ENCODE data around the gene KRTAP6-2. TPM values are rescaled to one million over a fixed set of nuclear protein-coding genes. Genes with fewer than 3 reads are reported as not detected.

KRTAP6-2 gene
- total RNA-seq, 1 donor from 2014 or later: not detected

- Mint-ChIP-seq H3K27ac (ENCODE audit: unreplicated experiment) (no peak overlapping the region), H3K27me3 (ENCODE audit: low read depth) (no peaks in the 10 kb centered on the region), H3K4me3 (ENCODE audit: unreplicated experiment) (no peak overlapping the region), H3K4me1 (ENCODE audit: low read depth) (no peaks in the 10 kb centered on the region), H3K36me3 (ENCODE audit: low read depth) (no peaks in the 10 kb centered on the region), H3K9me3 (ENCODE audit: low read depth) (peaks cover 6% of the 10 kb centered on the region)
- TF ChIP-seq CTCF (IDR thresholded peaks at IDR 0.05): no peak
- no peak for DNase-seq (ENCODE audit: low spot score)
These were observed 35.6 kb downstream of the KRTAP6-2 start for GRCh38 chr21:30563072-30563471.

DNA sequence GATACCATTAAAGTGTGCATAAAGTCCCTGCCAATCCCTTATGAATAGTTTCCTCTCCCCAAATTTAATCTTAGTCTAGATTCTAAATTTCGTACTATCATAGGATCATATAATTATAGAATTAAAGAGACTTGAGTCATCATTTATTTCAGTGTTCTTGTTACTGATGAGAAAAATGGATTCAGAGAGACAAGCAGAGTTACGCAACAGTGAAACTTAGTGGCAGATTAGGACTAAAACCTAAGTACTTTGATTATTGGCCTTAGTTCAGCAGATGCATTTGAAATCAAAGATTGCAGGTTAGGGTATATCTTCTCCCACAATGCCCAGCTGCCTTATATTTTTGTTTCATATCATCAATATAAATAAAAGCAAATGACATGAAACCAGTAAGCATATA lies 36.7 kb downstream of the KRTAP6-2 start:
- Mint-ChIP-seq H3K9me3 (ENCODE audit: low read depth) (peaks cover 6% of the 10 kb centered on the region), H3K4me1 (ENCODE audit: low read depth) (no peaks in the 10 kb centered on the region), H3K36me3 (ENCODE audit: low read depth) (no peaks in the 10 kb centered on the region), H3K4me3 (ENCODE audit: unreplicated experiment) (no peak overlapping the region), H3K27me3 (ENCODE audit: low read depth) (no peaks in the 10 kb centered on the region), H3K27ac (ENCODE audit: unreplicated experiment) (no peak overlapping the region)
- no peak for DNase-seq (ENCODE audit: low spot score)
- no peak for TF ChIP-seq CTCF (IDR thresholded peaks at IDR 0.05)

- H3K4me1 Mint-ChIP-seq (ENCODE audit: low read depth): no peaks in the 10 kb centered on the region
- peaks cover 6% of the 10 kb centered on the region for H3K9me3 Mint-ChIP-seq (ENCODE audit: low read depth)
- no peak for TF ChIP-seq CTCF (IDR thresholded peaks at IDR 0.05)
- no peak within 1 kb of the TSS for H3K27ac Mint-ChIP-seq (ENCODE audit: unreplicated experiment)
- H3K27me3 Mint-ChIP-seq (ENCODE audit: low read depth): no peaks in the 10 kb centered on the region
- H3K4me3 Mint-ChIP-seq (ENCODE audit: unreplicated experiment): no peak within 1 kb of the TSS
- DNase-seq (ENCODE audit: low spot score): no peak
- H3K36me3 Mint-ChIP-seq (ENCODE audit: low read depth): no peaks in the 10 kb centered on the region
These were observed 37.3 kb downstream of the KRTAP6-2 start, which contains the start of gene KRTAP19-7 for GRCh38 chr21:30561264-30561895. Gene KRTAP19-7, minus strand, starts transcription at chr21:30561314. Its CDS starts 25 bp downstream, at chr21:30561289.

GRCh38 chr21:30555095-30555494 lies 43.6 kb downstream of the KRTAP6-2 start:
- Mint-ChIP-seq H3K27me3 (ENCODE audit: low read depth) (no peaks in the 10 kb centered on the region), H3K36me3 (ENCODE audit: low read depth) (no peaks in the 10 kb centered on the region), H3K27ac (ENCODE audit: unreplicated experiment) (no peak overlapping the region), H3K4me1 (ENCODE audit: low read depth) (no peaks in the 10 kb centered on the region), H3K4me3 (ENCODE audit: unreplicated experiment) (no peak overlapping the region), H3K9me3 (ENCODE audit: low read depth) (peaks cover 35% of the 10 kb centered on the region)
- DNase-seq (ENCODE audit: low spot score): no peak
- TF ChIP-seq CTCF (IDR thresholded peaks at IDR 0.05): no peak

DNA sequence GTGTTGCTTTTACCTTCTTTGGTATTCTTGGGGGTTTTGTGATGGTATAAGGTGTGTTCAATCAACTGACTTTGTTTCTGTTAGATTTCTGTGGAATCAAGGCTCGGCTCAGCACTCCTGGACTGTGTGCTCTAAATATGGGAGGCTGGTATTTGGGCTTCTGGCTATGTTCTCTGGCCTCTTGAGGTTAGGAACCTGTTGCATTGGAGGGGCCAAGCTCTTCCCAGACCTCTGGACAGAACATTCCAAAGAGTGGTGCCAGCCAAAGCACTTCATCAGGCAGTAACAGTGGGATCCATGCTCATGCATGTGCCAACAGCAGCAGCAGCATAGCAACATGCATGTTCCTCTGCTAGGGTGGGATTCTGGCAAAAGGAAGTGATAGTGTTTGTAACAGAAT lies 45.9 kb downstream of the KRTAP6-2 start:
- H3K27ac Mint-ChIP-seq (ENCODE audit: unreplicated experiment): no peak overlapping the region
- H3K4me3 Mint-ChIP-seq (ENCODE audit: unreplicated experiment): no peak overlapping the region
- H3K27me3 Mint-ChIP-seq (ENCODE audit: low read depth): no peaks in the 10 kb centered on the region
- peaks cover 44% of the 10 kb centered on the region for H3K9me3 Mint-ChIP-seq (ENCODE audit: low read depth)
- DNase-seq (ENCODE audit: low spot score): no peak
- TF ChIP-seq CTCF (IDR thresholded peaks at IDR 0.05): no peak
- H3K36me3 Mint-ChIP-seq (ENCODE audit: low read depth): no peaks in the 10 kb centered on the region
- H3K4me1 Mint-ChIP-seq (ENCODE audit: low read depth): no peaks in the 10 kb centered on the region

Other genes starting within 250 kb of the KRTAP6-2 start
- not detected in 3 replicates for gene KRTAP13-2, start 226.6 kb downstream of the KRTAP6-2 start, total RNA-seq
- not detected in 3 replicates for gene KRTAP13-1, start 202.9 kb downstream of the KRTAP6-2 start, total RNA-seq
- gene KRTAP13-3, start 173.0 kb downstream of the KRTAP6-2 start, total RNA-seq: not detected in 3 replicates
- not detected in 3 replicates for gene KRTAP13-4, start 168.7 kb downstream of the KRTAP6-2 start, total RNA-seq
- not detected in 3 replicates for gene KRTAP15-1, start 158.6 kb downstream of the KRTAP6-2 start, total RNA-seq
- gene KRTAP19-1, start 118.5 kb downstream of the KRTAP6-2 start, total RNA-seq: not detected in 3 replicates
- not detected in 3 replicates for gene KRTAP19-2, start 111.5 kb downstream of the KRTAP6-2 start, total RNA-seq
- gene KRTAP19-3, start 106.9 kb downstream of the KRTAP6-2 start, total RNA-seq: not detected in 3 replicates
- not detected in 3 replicates for gene KRTAP19-4, start 101.7 kb downstream of the KRTAP6-2 start, total RNA-seq
- not detected in 3 replicates for gene KRTAP19-5, start 96.8 kb downstream of the KRTAP6-2 start, total RNA-seq
- gene KRTAP19-6, start 57.0 kb downstream of the KRTAP6-2 start, total RNA-seq: not detected in 3 replicates
- gene KRTAP19-7, start 37.6 kb downstream of the KRTAP6-2 start, total RNA-seq: not detected in 3 replicates
- gene KRTAP22-2, start 8.5 kb downstream of the KRTAP6-2 start, total RNA-seq: not detected in 3 replicates
- gene KRTAP6-3, start 6.5 kb downstream of the KRTAP6-2 start, total RNA-seq: not detected in 3 replicates
- gene KRTAP22-1, start 2.2 kb upstream of the KRTAP6-2 start, total RNA-seq: not detected in 3 replicates
- not detected in 3 replicates for gene KRTAP6-1, start 15.0 kb upstream of the KRTAP6-2 start, total RNA-seq
- gene KRTAP20-1, start 17.5 kb upstream of the KRTAP6-2 start, total RNA-seq: not detected in 3 replicates
- not detected in 3 replicates for gene KRTAP20-4, start 21.7 kb upstream of the KRTAP6-2 start, total RNA-seq
- gene KRTAP20-2, start 36.3 kb upstream of the KRTAP6-2 start, total RNA-seq: not detected in 3 replicates
- not detected in 3 replicates for gene KRTAP20-3, start 44.0 kb upstream of the KRTAP6-2 start, total RNA-seq
- not detected in 3 replicates for gene KRTAP21-3, start 119.9 kb upstream of the KRTAP6-2 start, total RNA-seq
- not detected in 3 replicates for gene KRTAP21-2, start 148.4 kb upstream of the KRTAP6-2 start, total RNA-seq
- gene KRTAP21-1, start 156.5 kb upstream of the KRTAP6-2 start, total RNA-seq: not detected in 3 replicates
- not detected in 3 replicates for gene KRTAP8-1, start 214.4 kb upstream of the KRTAP6-2 start, total RNA-seq
- gene KRTAP7-1, start 230.9 kb upstream of the KRTAP6-2 start, total RNA-seq: not detected in 3 replicates